Brain microvascular endothelial cell (primary cell): Measurements from ENCODE around the gene GPNMB.
"Not testable (repeated sequence)": the region's sequence is repeated elsewhere in the genome, so short reads cannot be mapped to it uniquely, and the experiment has no call there.

Source experiments
- DNase-seq: peaks from one replicate; pipeline ENCODE4 v3.0.0-alpha.2; 2020
- H3K27ac ChIP-seq: fragments of 250-450 bp; sonication (Bioruptor Pico); 2 replicates; pipeline ENCODE4 v1.5.1; 2020; ENCODE audit warnings: mild to moderate bottlenecking, moderate library complexity
- H3K27me3 ChIP-seq: fragments of 250-450 bp; sonication (Bioruptor Pico); replicated peaks from 2 replicates; pipeline ENCODE4 v1.5.1; 2020; ENCODE audit warnings: mild to moderate bottlenecking
- H3K36me3 ChIP-seq: fragments of 250-450 bp; sonication (Bioruptor Pico); replicated peaks from 2 replicates; pipeline ENCODE4 v1.5.1; 2020; ENCODE audit warnings: mild to moderate bottlenecking
- H3K4me3 ChIP-seq: 2 replicates; pipeline ENCODE4 v1.5.1; 2011; ENCODE audit warnings: low read depth, mild to moderate bottlenecking, control low read depth, low read length, moderate library complexity
- in situ Hi-C: cut with HindIII; loops from 2 replicates; pipeline ENCODE4 v1.10.0; 2017; ENCODE audit warnings: low sequenced_read_pairs, low pct_ligation_motif_present
- TF ChIP-seq, protein P1 (sequence below): IDR thresholded peaks from 2 replicates; pipeline ENCODE4 v1.5.1; 2011; ENCODE audit warnings: low read depth, mild to moderate bottlenecking, moderate library complexity, low read length, control low read depth, inconsistent platforms; ENCODE audit errors: missing control alignments

Gene GPNMB

DNA sequence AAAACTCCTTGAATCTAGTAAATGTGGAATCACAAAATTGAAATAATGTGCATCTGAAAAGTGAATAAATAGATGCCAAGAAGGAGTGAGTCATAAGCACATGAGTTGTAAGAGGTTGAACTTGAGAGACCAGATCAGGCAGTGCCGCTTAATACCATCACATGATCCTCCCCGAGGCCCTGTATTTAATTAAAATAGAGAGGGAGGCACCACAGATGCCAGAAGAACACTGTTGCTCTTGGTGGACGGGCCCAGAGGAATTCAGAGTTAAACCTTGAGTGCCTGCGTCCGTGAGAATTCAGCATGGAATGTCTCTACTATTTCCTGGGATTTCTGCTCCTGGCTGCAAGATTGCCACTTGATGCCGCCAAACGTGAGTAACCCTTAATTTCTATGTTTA lies at the start of gene GPNMB:
Gene GPNMB, plus strand, starts transcription at position 221 of the 400 bp plus-strand sequence. Its CDS starts 83 bp downstream, at position 304.
- H3K27ac ChIP-seq: no peak within 1 kb of the TSS
- TF ChIP-seq, protein P1, sequence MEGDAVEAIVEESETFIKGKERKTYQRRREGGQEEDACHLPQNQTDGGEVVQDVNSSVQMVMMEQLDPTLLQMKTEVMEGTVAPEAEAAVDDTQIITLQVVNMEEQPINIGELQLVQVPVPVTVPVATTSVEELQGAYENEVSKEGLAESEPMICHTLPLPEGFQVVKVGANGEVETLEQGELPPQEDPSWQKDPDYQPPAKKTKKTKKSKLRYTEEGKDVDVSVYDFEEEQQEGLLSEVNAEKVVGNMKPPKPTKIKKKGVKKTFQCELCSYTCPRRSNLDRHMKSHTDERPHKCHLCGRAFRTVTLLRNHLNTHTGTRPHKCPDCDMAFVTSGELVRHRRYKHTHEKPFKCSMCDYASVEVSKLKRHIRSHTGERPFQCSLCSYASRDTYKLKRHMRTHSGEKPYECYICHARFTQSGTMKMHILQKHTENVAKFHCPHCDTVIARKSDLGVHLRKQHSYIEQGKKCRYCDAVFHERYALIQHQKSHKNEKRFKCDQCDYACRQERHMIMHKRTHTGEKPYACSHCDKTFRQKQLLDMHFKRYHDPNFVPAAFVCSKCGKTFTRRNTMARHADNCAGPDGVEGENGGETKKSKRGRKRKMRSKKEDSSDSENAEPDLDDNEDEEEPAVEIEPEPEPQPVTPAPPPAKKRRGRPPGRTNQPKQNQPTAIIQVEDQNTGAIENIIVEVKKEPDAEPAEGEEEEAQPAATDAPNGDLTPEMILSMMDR: no peak
- H3K27me3 ChIP-seq: no peaks in the 10 kb centered on the region
- no peaks in the 10 kb centered on the region for H3K36me3 ChIP-seq
- DNase-seq: peak; percentile 52
- in situ Hi-C loops: no loop called here
- H3K4me3 ChIP-seq: peak within 1 kb of the TSS; percentile 62

- peaks cover 32% of the 10 kb centered on the region for H3K36me3 ChIP-seq
- in situ Hi-C loops, DNase-seq, H3K27me3 ChIP-seq, H3K27ac ChIP-seq, H3K4me3 ChIP-seq: not testable (repeated sequence)
Measured at GRCh38 chr7:23197745-23198144, 48.8 kb upstream of the GPNMB start.

DNA sequence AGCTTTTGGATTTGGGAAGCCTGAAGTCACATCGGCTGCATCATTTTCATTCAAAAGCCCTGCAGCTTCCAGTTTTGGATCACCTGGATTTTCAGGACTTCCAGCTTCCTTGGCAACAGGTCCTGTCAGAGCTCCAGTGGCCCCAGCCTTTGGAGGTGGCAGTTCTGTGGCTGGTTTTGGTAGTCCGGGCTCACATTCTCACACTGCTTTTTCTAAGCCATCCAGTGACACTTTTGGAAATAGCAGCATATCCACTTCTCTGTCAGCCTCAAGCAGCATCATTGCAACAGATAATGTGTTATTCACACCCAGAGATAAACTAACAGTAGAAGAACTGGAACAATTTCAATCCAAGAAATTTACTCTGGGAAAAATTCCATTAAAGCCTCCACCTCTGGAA lies 46.2 kb upstream of the GPNMB start:
- in situ Hi-C loops: no loop called here
- DNase-seq: no peak

GRCh38 chr7:23204241-23204640 lies 42.3 kb upstream of the GPNMB start:
- H3K36me3 ChIP-seq: peaks cover 14% of the 10 kb centered on the region
- H3K4me3 ChIP-seq: no peak overlapping the region
- in situ Hi-C loops: no loop called here

More for the DNA sequence above, 46.2 kb upstream of the GPNMB start:
- H3K4me3 ChIP-seq: no peak overlapping the region
- TF ChIP-seq, protein P1: no peak
- H3K36me3 ChIP-seq: peaks cover 20% of the 10 kb centered on the region
- H3K27me3 ChIP-seq: no peaks in the 10 kb centered on the region
- no peak overlapping the region for H3K27ac ChIP-seq

GRCh38 chr7:23205577-23205908 lies 41.0 kb upstream of the GPNMB start:
- peaks cover 1% of the 10 kb centered on the region for H3K36me3 ChIP-seq
- DNase-seq: no peak
- no peaks in the 10 kb centered on the region for H3K27me3 ChIP-seq
- no peak overlapping the region for H3K27ac ChIP-seq
- H3K4me3 ChIP-seq: peak overlapping the region; percentile 26
- TF ChIP-seq, protein P1: no peak
- in situ Hi-C loops: no loop called here

More at GRCh38 chr7:23204241-23204640, 42.3 kb upstream of the GPNMB start:
- TF ChIP-seq, protein P1: no peak
- Histone ChIP-seq H3K27me3 (no peaks in the 10 kb centered on the region), H3K27ac (no peak overlapping the region)
- DNase-seq: no peak

GRCh38 chr7:23205909-23206767 lies 40.4 kb upstream of the GPNMB start:
- H3K27me3 ChIP-seq: no peaks in the 10 kb centered on the region
- H3K27ac ChIP-seq: no peak overlapping the region
- TF ChIP-seq, protein P1: no peak
- H3K4me3 ChIP-seq: peak overlapping the region; percentile 41
- in situ Hi-C loops: no loop called here
- DNase-seq: peak; percentile 5
- no peaks in the 10 kb centered on the region for H3K36me3 ChIP-seq
